A673 (cell line): ENCODE measurements around the gene DEFB118. TPM values are rescaled to one million over a fixed set of nuclear protein-coding genes. Genes with fewer than 3 reads are reported as not detected.

Source experiments
- Bru-seq: library from RNA; stranded (reverse); fragments of 400-500 nt; gene quantifications from one replicate; lab custom pipeline; 2021; lab: Mats Ljungman, UMichigan
- BruChase-seq, 2 experiments: library from RNA; stranded (reverse); fragments of 400-500 nt; gene quantifications; one replicate each; lab custom pipeline; 2021; lab: Mats Ljungman, UMichigan
- BruUV-seq: library from RNA; stranded (reverse); fragments of 400-500 nt; replicated peaks from 2 replicates; lab custom pipeline; 2021; lab: Mats Ljungman, UMichigan
- CTCF ChIA-PET: fragments of 300-600 bp; sonication (Branson Sonifier 250); formaldehyde crosslinking; loops from one replicate; lab custom pipeline; 2022; ENCODE audit warnings: antibody characterized with exemption; lab: Charles Lee
- POLR2A ChIA-PET: fragments of 300-600 bp; sonication (Branson Sonifier 250); formaldehyde crosslinking; loops from one replicate; lab custom pipeline; 2022; ENCODE audit warnings: antibody characterized with exemption; ENCODE audit not compliant: low non-redundant PET; lab: Charles Lee
- DNase-seq: peaks from one replicate; pipeline ENCODE4 v3.0.0-alpha.2; 2015; ENCODE audit warnings: low spot score
- H3K27ac ChIP-seq: fragments of 200-600 bp; sonication (generic); 2 replicates; pipeline ENCODE4 v1.5.1; 2016; ENCODE audit warnings: mixed run types, low read depth, mild to moderate bottlenecking, mixed read lengths, antibody characterized with exemption, low read length; ENCODE audit not compliant: poor library complexity, severe bottlenecking
- H3K27me3 ChIP-seq: fragments of 200-600 bp; sonication (generic); replicated peaks from 2 replicates; pipeline ENCODE4 v1.6.1; 2017; ENCODE audit warnings: mixed run types, low read depth, mild to moderate bottlenecking, mixed read lengths, antibody characterized with exemption, low read length; ENCODE audit not compliant: insufficient read depth, poor library complexity
- H3K36me3 ChIP-seq: fragments of 200-600 bp; sonication (generic); 2 replicates; pipeline ENCODE4 v1.6.1; 2016; ENCODE audit warnings: mixed run types, mild to moderate bottlenecking, mixed read lengths, antibody characterized with exemption, low read length; ENCODE audit not compliant: insufficient read depth, poor library complexity, severe bottlenecking
- H3K4me1 ChIP-seq: fragments of 200-600 bp; sonication (generic); 2 replicates; pipeline ENCODE4 v1.6.1; 2017; ENCODE audit warnings: mixed run types, mild to moderate bottlenecking, mixed read lengths, antibody characterized with exemption, low read length; ENCODE audit not compliant: insufficient read depth, poor library complexity, severe bottlenecking
- H3K4me3 ChIP-seq: fragments of 200-600 bp; sonication (generic); 2 replicates; pipeline ENCODE4 v1.5.1; 2016; ENCODE audit warnings: low read depth, mixed run types, mild to moderate bottlenecking, mixed read lengths, low read length; ENCODE audit not compliant: poor library complexity, severe bottlenecking
- H3K9me3 ChIP-seq: fragments of 200-600 bp; sonication (generic); 2 replicates; pipeline ENCODE4 v1.6.1; 2016; ENCODE audit warnings: mixed run types, low read depth, mild to moderate bottlenecking, mixed read lengths, antibody characterized with exemption, low read length; ENCODE audit not compliant: poor library complexity, severe bottlenecking
- CTCF ChIP-seq: fragments of 300-800, 200-600 bp; sonication (generic); conservative IDR thresholded peaks from 2 replicates; pipeline ENCODE4 v1.5.1; 2017; ENCODE audit warnings: low read depth, mild to moderate bottlenecking, antibody characterized with exemption, low read length, moderate library complexity, mixed read lengths
- EZH2 ChIP-seq: fragments of 200-600 bp; sonication (generic); IDR thresholded peaks from 2 replicates; pipeline ENCODE4 v1.6.1; 2017; ENCODE audit warnings: borderline replicate concordance, low read depth, mild to moderate bottlenecking, mixed read lengths, antibody characterized with exemption, low read length; ENCODE audit not compliant: poor library complexity, severe bottlenecking
- intact Hi-C: fragments of 100-400 bp; cut with micrococcal nuclease; formaldehyde crosslinking; loops from one replicate; pipeline ENCODE4 v1.10.0; 2022; ENCODE audit not compliant: unreplicated experiment
- long read RNA-seq: library from polyadenylated mRNA; stranded (forward); transcript quantifications from one replicate; pipeline ENCODE4 v2.0.0, GENCODE V29; 2022
- total RNA-seq: library from RNA; stranded (reverse); gene quantifications from 2 replicates; pipeline ENCODE4 v1.2.3, GENCODE V29; 2021

Gene DEFB118
- not detected in 2 replicates for total RNA-seq
- not detected for Bru-seq, nascent RNA
- BruChase-seq, experiment 1, labeled RNA remaining after a 2-hour chase, result not detected
- not detected for BruChase-seq, experiment 2, labeled RNA remaining after a 6-hour chase
- long read RNA-seq, result 0 reads

- intact Hi-C loops, result no loop called here
- H3K4me3 ChIP-seq, result no peak within 1 kb of the TSS
- no peak for DNase-seq
- no TSS peak for BruUV-seq
- peaks cover 42% of the 10 kb centered on the region for H3K27me3 ChIP-seq
- ChIA-PET POLR2A (no interaction called here), CTCF (no interaction called here)
- H3K36me3 ChIP-seq, result no peaks in the 10 kb centered on the region
- H3K4me1 ChIP-seq, result no peaks in the 10 kb centered on the region
- no peak within 1 kb of the TSS for H3K27ac ChIP-seq
- TF ChIP-seq CTCF, result no peak
- TF ChIP-seq EZH2, result no peak
- H3K9me3 ChIP-seq, result no peaks in the 10 kb centered on the region
These were observed at the start of gene DEFB118 for GRCh38 chr20:31368301-31368700. Gene DEFB118 (plus strand): TSS chr20:31368601. CDS start chr20:31368651, 50 bp downstream.

- Histone ChIP-seq H3K4me3 (no peak overlapping the region), H3K4me1 (no peaks in the 10 kb centered on the region), H3K27me3 (no peaks in the 10 kb centered on the region), H3K36me3 (no peaks in the 10 kb centered on the region), H3K9me3 (peaks cover 4% of the 10 kb centered on the region), H3K27ac (no peak overlapping the region)
- intact Hi-C loops, result no loop called here
- no peak for DNase-seq
- TF ChIP-seq EZH2 (no peak), CTCF (no peak)
- ChIA-PET CTCF (no interaction called here), POLR2A (no interaction called here)
- no TSS peak for BruUV-seq
These were observed 45.9 kb upstream of the DEFB118 start for GRCh38 chr20:31322504-31322903.

GRCh38 chr20:31330893-31331292 is 37.5 kb upstream of the DEFB118 start:
- no peaks in the 10 kb centered on the region for H3K9me3 ChIP-seq
- POLR2A ChIA-PET, result no interaction called here
- BruUV-seq, result no TSS peak
- no peak overlapping the region for H3K4me3 ChIP-seq
- no peak for TF ChIP-seq EZH2
- no peak for TF ChIP-seq CTCF
- no peak for DNase-seq
- H3K27me3 ChIP-seq, result peaks cover 13% of the 10 kb centered on the region
- H3K36me3 ChIP-seq, result no peaks in the 10 kb centered on the region
- intact Hi-C loops, result no loop called here
- CTCF ChIA-PET, result no interaction called here
- H3K27ac ChIP-seq, result no peak overlapping the region
- no peaks in the 10 kb centered on the region for H3K4me1 ChIP-seq
